Measurements from ENCODE around the gene BABAM2. TPM values are rescaled to one million over a fixed set of nuclear protein-coding genes. Genes with fewer than 3 reads are reported as not detected.

Gene BABAM2
- polyA plus RNA-seq, 1 experiment = 32.6 TPM

DNA sequence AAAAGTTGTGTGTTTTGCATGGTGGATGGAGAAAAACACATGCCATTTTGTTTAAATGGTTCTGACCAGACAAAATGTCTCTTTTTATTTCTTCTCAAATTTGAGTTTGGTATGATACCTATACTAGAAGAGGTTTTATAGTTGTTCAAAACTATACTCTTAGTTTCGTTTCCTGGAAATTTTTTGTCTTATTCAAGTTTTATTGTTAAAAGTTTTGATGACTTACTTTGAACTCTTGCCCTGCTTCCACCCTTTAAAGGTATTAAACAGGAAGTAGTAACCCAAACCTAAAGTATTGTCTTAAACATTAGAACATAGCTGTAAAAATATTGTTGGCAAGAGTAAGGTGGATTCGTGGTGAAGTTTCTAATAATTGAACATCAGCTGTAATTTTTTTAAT is 98.2 kb downstream of the BABAM2 start:
- POLR2A ChIA-PET = no interaction called here
- CTCF ChIA-PET = no interaction called here
- DNase-seq (ENCODE audit: low read depth) = no peak
- no peak overlapping the region for H3K4me3 ChIP-seq (ENCODE audit: low read depth, low read length)
- TF ChIP-seq, protein P1, sequence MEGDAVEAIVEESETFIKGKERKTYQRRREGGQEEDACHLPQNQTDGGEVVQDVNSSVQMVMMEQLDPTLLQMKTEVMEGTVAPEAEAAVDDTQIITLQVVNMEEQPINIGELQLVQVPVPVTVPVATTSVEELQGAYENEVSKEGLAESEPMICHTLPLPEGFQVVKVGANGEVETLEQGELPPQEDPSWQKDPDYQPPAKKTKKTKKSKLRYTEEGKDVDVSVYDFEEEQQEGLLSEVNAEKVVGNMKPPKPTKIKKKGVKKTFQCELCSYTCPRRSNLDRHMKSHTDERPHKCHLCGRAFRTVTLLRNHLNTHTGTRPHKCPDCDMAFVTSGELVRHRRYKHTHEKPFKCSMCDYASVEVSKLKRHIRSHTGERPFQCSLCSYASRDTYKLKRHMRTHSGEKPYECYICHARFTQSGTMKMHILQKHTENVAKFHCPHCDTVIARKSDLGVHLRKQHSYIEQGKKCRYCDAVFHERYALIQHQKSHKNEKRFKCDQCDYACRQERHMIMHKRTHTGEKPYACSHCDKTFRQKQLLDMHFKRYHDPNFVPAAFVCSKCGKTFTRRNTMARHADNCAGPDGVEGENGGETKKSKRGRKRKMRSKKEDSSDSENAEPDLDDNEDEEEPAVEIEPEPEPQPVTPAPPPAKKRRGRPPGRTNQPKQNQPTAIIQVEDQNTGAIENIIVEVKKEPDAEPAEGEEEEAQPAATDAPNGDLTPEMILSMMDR (IDR thresholded peaks at IDR 0.05; ENCODE audit: insufficient read depth, low read depth, low read length) = no peak
- no peaks in the 10 kb centered on the region for H3K36me3 ChIP-seq (ENCODE audit: control insufficient read depth, insufficient read depth, low read length)
- no peaks in the 10 kb centered on the region for H3K27me3 ChIP-seq (ENCODE audit: control insufficient read depth, insufficient read depth, low read length)

DNA sequence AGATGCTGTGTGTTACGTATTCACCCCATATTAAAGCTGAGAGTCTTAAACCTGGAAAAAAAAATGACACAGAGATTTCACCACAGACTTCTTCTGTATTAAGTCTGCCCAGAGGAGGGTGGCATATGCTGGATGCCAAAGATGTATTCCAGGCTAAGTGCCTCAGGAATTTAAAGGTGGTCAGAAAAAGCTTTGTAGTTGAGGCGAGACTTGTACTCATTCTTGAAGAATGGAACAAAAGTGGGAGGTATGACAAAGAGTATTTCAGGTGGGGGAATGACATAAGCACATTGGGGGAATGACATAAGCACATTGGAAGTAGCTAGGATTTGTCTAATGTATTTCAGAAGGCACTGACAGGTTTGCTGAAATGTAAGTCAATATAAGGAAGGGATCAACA is 98.6 kb downstream of the BABAM2 start:
- Histone ChIP-seq H3K4me3 (ENCODE audit: low read depth, low read length) (no peak overlapping the region), H3K27me3 (ENCODE audit: control insufficient read depth, insufficient read depth, low read length) (no peaks in the 10 kb centered on the region), H3K36me3 (ENCODE audit: control insufficient read depth, insufficient read depth, low read length) (no peaks in the 10 kb centered on the region)
- no peak for DNase-seq (ENCODE audit: low read depth)
- CTCF ChIA-PET = no interaction called here
- POLR2A ChIA-PET = no interaction called here
- TF ChIP-seq, protein P1 (IDR thresholded peaks at IDR 0.05; ENCODE audit: insufficient read depth, low read depth, low read length) = no peak

DNA sequence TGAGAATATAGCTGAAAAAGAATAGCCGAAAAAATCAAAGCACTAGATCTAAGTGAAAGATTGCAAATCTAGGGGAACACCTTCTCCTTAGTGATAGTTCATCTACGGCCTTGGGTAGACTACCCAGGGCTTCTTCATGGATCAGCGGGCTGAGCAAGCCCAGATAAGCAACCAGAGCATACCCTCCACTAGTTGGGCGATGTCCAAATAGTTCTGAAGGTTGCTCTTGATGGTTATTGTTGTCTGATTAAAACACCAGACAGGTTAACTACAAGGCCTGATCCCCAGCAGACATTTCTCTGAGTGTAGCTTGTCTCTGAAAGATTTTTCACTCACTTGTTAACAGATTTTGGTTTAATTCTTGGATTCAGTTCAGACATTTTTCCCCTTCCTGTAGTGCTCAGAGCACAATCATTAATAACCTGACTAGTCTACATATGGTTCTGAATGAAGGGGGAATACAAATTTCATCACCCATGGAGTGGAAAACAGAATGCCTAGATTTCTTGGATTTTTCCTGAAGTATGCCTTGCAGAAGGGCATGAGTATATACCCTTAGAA is 99.6 kb downstream of the BABAM2 start:
- POLR2A ChIA-PET = no interaction called here
- no peaks in the 10 kb centered on the region for H3K27me3 ChIP-seq (ENCODE audit: control insufficient read depth, insufficient read depth, low read length)
- no peak for DNase-seq (ENCODE audit: low read depth)
- H3K36me3 ChIP-seq (ENCODE audit: control insufficient read depth, insufficient read depth, low read length) = no peaks in the 10 kb centered on the region
- no peak overlapping the region for H3K4me3 ChIP-seq (ENCODE audit: low read depth, low read length)
- CTCF ChIA-PET = no interaction called here
- TF ChIP-seq, protein P1 (IDR thresholded peaks at IDR 0.05; ENCODE audit: insufficient read depth, low read depth, low read length) = no peak

DNA sequence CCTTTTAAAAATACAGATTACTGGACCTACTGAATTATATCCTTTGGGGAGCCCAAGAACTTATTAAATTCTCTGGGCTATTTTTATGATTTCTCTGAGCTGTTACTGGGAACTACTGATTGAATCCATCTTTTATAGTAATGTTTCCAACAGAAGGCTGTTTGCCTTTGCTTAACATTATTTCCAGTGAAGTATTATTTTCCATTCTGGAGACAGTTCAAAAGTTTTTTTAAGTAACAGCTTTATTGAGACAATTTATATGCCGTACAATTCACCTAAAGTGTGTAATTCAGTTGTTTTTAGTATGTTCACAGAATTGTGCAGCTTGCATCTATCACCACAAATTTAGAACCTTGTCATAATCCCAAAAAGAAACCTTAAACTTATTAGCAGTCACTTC is 100.6 kb downstream of the BABAM2 start:
- POLR2A ChIA-PET = no interaction called here
- Histone ChIP-seq H3K27me3 (ENCODE audit: control insufficient read depth, insufficient read depth, low read length) (no peaks in the 10 kb centered on the region), H3K4me3 (ENCODE audit: low read depth, low read length) (no peak overlapping the region), H3K36me3 (ENCODE audit: control insufficient read depth, insufficient read depth, low read length) (no peaks in the 10 kb centered on the region)
- TF ChIP-seq, protein P1 (IDR thresholded peaks at IDR 0.05; ENCODE audit: insufficient read depth, low read depth, low read length) = no peak
- no peak for DNase-seq (ENCODE audit: low read depth)
- CTCF ChIA-PET = no interaction called here

DNA sequence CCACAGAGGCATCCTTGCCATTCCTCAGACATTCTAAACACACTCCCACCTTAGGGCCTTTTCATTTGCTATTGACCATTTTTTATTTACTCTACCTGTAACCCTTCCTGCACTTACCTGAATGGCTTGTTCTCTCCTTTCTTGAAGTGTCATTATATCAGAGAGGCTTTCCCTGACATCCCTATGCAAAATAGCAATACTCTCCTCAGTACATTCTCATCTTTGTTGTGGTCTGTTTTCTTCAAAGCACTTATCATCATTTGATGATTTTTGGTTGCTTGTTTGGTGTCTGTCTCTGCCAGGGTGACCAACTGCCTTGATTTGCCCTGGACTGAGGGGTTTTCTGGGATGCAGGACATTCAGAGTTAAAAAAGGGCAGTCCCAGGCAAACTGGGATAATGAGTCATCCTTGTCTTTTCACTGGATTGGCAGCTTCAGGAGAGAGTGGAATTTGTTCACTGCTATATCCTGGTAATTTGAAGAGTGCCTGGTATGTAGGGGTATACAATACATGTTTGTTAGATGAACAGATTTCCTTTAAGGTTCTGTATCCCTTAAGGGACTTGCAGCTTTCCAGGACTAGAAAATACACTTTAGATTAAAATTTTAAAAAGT is 102.4 kb downstream of the BABAM2 start:
- POLR2A ChIA-PET = no interaction called here
- TF ChIP-seq, protein P1 (IDR thresholded peaks at IDR 0.05; ENCODE audit: insufficient read depth, low read depth, low read length) = no peak
- no peak for DNase-seq (ENCODE audit: low read depth)
- CTCF ChIA-PET = no interaction called here
- Histone ChIP-seq H3K27me3 (ENCODE audit: control insufficient read depth, insufficient read depth, low read length) (no peaks in the 10 kb centered on the region), H3K36me3 (ENCODE audit: control insufficient read depth, insufficient read depth, low read length) (no peaks in the 10 kb centered on the region), H3K4me3 (ENCODE audit: low read depth, low read length) (no peak overlapping the region)

Measured in BJ (cell line).